Natural killer cell (primary cell): ENCODE measurements around the gene YTHDF1. TPM values are rescaled to one million over a fixed set of nuclear protein-coding genes. Genes with fewer than 3 reads are reported as not detected.

Source experiments
- ATAC-seq, 3 donors: fragments of 150-1000 bp in 2 of 3; fragments of 200-7000 bp in 1 of 3; cut with Tn5 transposase; 1 replicate in 1 of 3; 2 replicates in 2 of 3; pipeline ENCODE4 v1.10.0; 2021; ENCODE audit warnings: mild to moderate bottlenecking in 2 of 3, moderate library complexity in 2 of 3
- DNase-seq, 2 donors: peaks; one replicate each; pipeline versions ENCODE4 v3.0.0 to v3.0.0-alpha.2; 2013 to 2021; ENCODE audit warnings: mixed read lengths in 1 of 2
- H3K27ac ChIP-seq: one replicate; pipeline ENCODE4 v1.5.1; 2013; ENCODE audit warnings: mild to moderate bottlenecking, low read length
- H3K27me3 ChIP-seq: one replicate; pipeline ENCODE4 v1.6.1; 2013; ENCODE audit warnings: low read length; ENCODE audit not compliant: control insufficient read depth, insufficient read depth
- H3K36me3 ChIP-seq: one replicate; pipeline ENCODE4 v1.6.1; 2013; ENCODE audit warnings: low read length; ENCODE audit not compliant: control insufficient read depth, insufficient read depth
- H3K4me1 ChIP-seq: one replicate; pipeline ENCODE4 v1.6.1; 2013; ENCODE audit warnings: low read length; ENCODE audit not compliant: control insufficient read depth, insufficient read depth
- H3K4me3 ChIP-seq: one replicate; pipeline ENCODE4 v1.5.1; 2013; ENCODE audit warnings: low read length
- H3K9me3 ChIP-seq: one replicate; pipeline ENCODE4 v1.6.1; 2013; ENCODE audit warnings: low read length; ENCODE audit not compliant: control insufficient read depth, insufficient read depth
- H3K27ac Mint-ChIP-seq, 2 donors: one replicate each; pipeline ENCODE4 v1.8.0; 2022; ENCODE audit warnings: mild to moderate bottlenecking in 2 of 2, mixed read lengths in 2 of 2, moderate library complexity in 1 of 2
- H3K27me3 Mint-ChIP-seq, 2 donors: one replicate each; pipeline ENCODE4 v1.8.0; 2022; ENCODE audit warnings: low read depth in 2 of 2, mixed read lengths in 2 of 2
- H3K36me3 Mint-ChIP-seq: one replicate; pipeline ENCODE4 v1.8.0; 2022; ENCODE audit warnings: mixed read lengths
- H3K4me1 Mint-ChIP-seq, 2 donors: one replicate each; pipeline ENCODE4 v1.8.0; 2022; ENCODE audit warnings: mixed read lengths in 2 of 2
- H3K4me3 Mint-ChIP-seq: one replicate; pipeline ENCODE4 v1.8.0; 2022; ENCODE audit warnings: mild to moderate bottlenecking, moderate library complexity, mixed read lengths
- H3K9me3 Mint-ChIP-seq, 2 donors: one replicate each; pipeline ENCODE4 v1.8.0; 2022; ENCODE audit warnings: mixed read lengths in 2 of 2
- WGBS: methylation state at CpG from one replicate; pipeline ENCODE4 v1.1.7; 2013; ENCODE audit warnings: missing lambda C conversion rate; ENCODE audit not compliant: insufficient coverage; 5-methylcytosine and 5-hydroxymethylcytosine counted together
- intact Hi-C: fragments of 100-400 bp; cut with micrococcal nuclease; formaldehyde crosslinking; loops from one replicate; pipeline ENCODE4 v1.14.2; 2022
- total RNA-seq, 4 donors: library from RNA; stranded (reverse); fragments of 120-200 nt in 1 of 4; gene quantifications; one replicate each; pipeline versions ENCODE4 v1.2.3 to v1.2.4, GENCODE V29; 2013 to 2022
- TF ChIP-seq, protein P1 (sequence below): fragments of 200-600 bp; IDR thresholded peaks from one replicate; pipeline ENCODE4 v1.8.0; 2022; ENCODE audit warnings: antibody characterized with exemption

Gene YTHDF1
- total RNA-seq, 3 donors from 2014 or later (not counting 1 experiment from before 2014, with no cell fraction given): 39.1 to 43.1 (median 41.0) TPM

DNA sequence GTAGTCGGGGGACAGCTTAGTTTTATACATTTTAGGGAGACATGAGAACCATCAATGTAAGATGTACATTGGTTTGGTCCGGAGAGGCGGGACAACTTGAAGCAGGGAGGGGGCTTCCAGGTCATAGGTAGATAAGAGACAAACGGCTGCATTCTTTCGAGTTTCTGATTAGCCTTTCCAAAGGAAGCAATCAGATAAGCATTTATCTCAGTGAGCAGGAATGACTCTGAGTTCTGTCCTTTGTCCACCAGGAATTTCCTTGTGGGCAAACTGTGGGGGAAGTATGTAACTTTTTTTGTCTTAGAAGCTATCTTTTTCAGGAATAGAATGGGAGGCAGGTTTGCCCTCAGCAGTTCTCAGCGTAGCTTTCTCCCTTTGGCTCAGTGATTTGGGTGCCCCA, 1.4 kb downstream of the YTHDF1 start:
- intact Hi-C loops: no loop called here
- 73% methylated on average over 6 of the region's 6 CpGs for WGBS
- Mint-ChIP-seq H3K4me1 (peaks cover 53 to 57% of the 10 kb centered on the region in 2 donors), H3K36me3 (no peaks in the 10 kb centered on the region), H3K27me3 (no peaks in the 10 kb centered on the region), H3K9me3 (no peaks in the 10 kb centered on the region), H3K4me3 (peak overlapping the region; percentile 90), H3K27ac (peak overlapping the region; percentile 85 to 90)
- H3K9me3 ChIP-seq: no peaks in the 10 kb centered on the region
- H3K4me3 ChIP-seq: no peak overlapping the region
- peaks cover 31% of the 10 kb centered on the region for H3K36me3 ChIP-seq
- peaks cover 35% of the 10 kb centered on the region for H3K4me1 ChIP-seq
- DNase-seq: no peak
- no peak overlapping the region for H3K27ac ChIP-seq
- TF ChIP-seq, protein P1, sequence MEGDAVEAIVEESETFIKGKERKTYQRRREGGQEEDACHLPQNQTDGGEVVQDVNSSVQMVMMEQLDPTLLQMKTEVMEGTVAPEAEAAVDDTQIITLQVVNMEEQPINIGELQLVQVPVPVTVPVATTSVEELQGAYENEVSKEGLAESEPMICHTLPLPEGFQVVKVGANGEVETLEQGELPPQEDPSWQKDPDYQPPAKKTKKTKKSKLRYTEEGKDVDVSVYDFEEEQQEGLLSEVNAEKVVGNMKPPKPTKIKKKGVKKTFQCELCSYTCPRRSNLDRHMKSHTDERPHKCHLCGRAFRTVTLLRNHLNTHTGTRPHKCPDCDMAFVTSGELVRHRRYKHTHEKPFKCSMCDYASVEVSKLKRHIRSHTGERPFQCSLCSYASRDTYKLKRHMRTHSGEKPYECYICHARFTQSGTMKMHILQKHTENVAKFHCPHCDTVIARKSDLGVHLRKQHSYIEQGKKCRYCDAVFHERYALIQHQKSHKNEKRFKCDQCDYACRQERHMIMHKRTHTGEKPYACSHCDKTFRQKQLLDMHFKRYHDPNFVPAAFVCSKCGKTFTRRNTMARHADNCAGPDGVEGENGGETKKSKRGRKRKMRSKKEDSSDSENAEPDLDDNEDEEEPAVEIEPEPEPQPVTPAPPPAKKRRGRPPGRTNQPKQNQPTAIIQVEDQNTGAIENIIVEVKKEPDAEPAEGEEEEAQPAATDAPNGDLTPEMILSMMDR: no peak
- no peak for ATAC-seq
- H3K27me3 ChIP-seq: no peaks in the 10 kb centered on the region

DNA sequence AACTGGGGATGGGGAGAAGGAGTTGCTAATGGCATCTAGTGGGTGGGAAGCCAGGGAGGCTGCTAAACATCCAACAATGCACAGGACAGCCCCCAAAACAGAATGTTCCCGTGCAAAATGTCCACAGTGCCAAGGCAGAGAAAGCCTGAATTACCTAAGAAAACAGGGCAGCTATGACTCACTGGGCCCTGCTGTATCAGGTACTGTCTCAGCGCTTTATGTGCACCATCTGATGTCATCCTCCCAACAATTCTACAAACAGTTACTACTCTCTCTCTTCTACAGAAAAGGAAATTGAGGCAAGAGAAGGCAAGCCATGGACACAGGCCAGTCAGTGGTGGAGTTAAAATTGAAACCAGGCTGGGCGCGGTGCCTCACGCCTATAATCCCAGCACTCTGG, 3.1 kb downstream of the YTHDF1 start:
- Mint-ChIP-seq H3K4me1 (peaks cover 53 to 69% of the 10 kb centered on the region in 2 donors), H3K36me3 (no peaks in the 10 kb centered on the region), H3K9me3 (no peaks in the 10 kb centered on the region), H3K4me3 (no peak overlapping the region), H3K27me3 (no peaks in the 10 kb centered on the region), H3K27ac (peak overlapping the region in 1 of 2 donors; percentile 49)
- no peak overlapping the region for H3K27ac ChIP-seq
- no peaks in the 10 kb centered on the region for H3K27me3 ChIP-seq
- intact Hi-C loops: no loop called here
- H3K4me3 ChIP-seq: no peak overlapping the region
- ATAC-seq (no peak), DNase-seq (no peak)
- peaks cover 35% of the 10 kb centered on the region for H3K4me1 ChIP-seq
- 92% methylated on average over 5 of the region's 5 CpGs for WGBS
- H3K9me3 ChIP-seq: no peaks in the 10 kb centered on the region
- H3K36me3 ChIP-seq: peaks cover 41% of the 10 kb centered on the region
- TF ChIP-seq, protein P1: no peak

DNA sequence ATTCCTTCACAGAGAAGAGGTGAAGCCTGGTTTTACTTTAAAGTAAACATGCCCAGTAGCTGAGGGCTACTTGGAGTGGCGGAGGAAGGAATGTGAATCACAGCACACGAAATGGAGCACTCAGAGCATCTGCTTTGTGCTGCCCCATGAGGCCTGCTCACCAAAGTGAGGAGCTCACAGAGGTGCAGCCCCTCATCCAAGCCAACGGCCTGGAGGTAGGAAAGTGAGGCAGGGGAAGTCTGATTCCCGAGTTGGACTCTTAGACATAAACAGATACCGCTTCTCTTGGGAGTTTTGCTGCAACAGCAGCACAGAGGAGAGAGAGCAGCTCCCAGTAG, 3.6 kb downstream of the YTHDF1 start:
- intact Hi-C loops: no loop called here
- Mint-ChIP-seq H3K36me3 (no peaks in the 10 kb centered on the region), H3K27ac (peak overlapping the region; percentile 49 to 63), H3K4me3 (peak overlapping the region; percentile 6), H3K4me1 (peaks cover 53 to 70% of the 10 kb centered on the region in 2 donors), H3K27me3 (no peaks in the 10 kb centered on the region), H3K9me3 (no peaks in the 10 kb centered on the region)
- TF ChIP-seq, protein P1: no peak
- DNase-seq (no peak), ATAC-seq (no peak)
- Histone ChIP-seq H3K27me3 (no peaks in the 10 kb centered on the region), H3K36me3 (peaks cover 41% of the 10 kb centered on the region), H3K4me1 (peaks cover 35% of the 10 kb centered on the region), H3K4me3 (no peak overlapping the region), H3K9me3 (no peaks in the 10 kb centered on the region), H3K27ac (no peak overlapping the region)
- WGBS: 92% methylated on average over 5 of the region's 5 CpGs

DNA sequence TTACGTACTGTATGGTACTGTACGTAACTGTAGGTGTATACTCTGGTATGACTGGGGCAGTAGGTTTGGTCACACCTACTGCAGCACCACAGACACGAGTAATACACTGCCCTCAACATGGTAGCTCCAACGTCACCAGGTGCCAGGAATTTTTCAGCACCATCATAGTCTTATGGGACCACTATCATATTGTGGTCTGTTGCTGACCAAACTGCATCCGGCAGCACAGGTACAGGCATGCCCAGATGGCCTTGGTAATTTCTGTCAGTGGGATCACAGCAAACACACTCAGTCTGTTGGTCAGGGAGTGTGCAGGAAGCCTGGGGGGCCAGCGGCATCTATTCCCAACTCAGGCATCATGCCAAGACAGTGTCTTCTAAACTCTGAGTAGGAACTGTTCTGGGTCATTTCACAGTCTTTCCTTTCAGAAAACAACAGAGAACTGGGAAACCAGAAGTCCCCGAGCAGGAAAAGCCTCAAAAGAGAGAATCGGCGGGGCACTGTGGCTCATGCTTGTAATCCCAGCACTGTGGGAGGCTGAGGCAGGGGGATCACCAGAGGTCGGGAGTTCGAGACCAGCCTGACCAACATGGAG, 5.8 kb downstream of the YTHDF1 start:
- intact Hi-C loops: no loop called here
- H3K4me1 ChIP-seq: peaks cover 23% of the 10 kb centered on the region

More for the DNA sequence above, 5.8 kb downstream of the YTHDF1 start:
- peaks cover 59 to 71% of the 10 kb centered on the region in 2 donors for H3K4me1 Mint-ChIP-seq
- H3K27me3 ChIP-seq: no peaks in the 10 kb centered on the region
- 91% methylated on average over 11 of the region's 11 CpGs for WGBS
- no peak overlapping the region for H3K4me3 ChIP-seq
- no peak overlapping the region for H3K27ac Mint-ChIP-seq
- no peaks in the 10 kb centered on the region for H3K9me3 ChIP-seq
- ATAC-seq: no peak
- H3K36me3 Mint-ChIP-seq: peaks cover 7% of the 10 kb centered on the region
- no peak for DNase-seq
- H3K27ac ChIP-seq: no peak overlapping the region
- no peaks in the 10 kb centered on the region for H3K27me3 Mint-ChIP-seq
- no peaks in the 10 kb centered on the region for H3K9me3 Mint-ChIP-seq
- H3K4me3 Mint-ChIP-seq: no peak overlapping the region
- TF ChIP-seq, protein P1: no peak
- H3K36me3 ChIP-seq: peaks cover 53% of the 10 kb centered on the region
